HepG2 (cell line): ENCODE results near the gene SNX9. TPM values are rescaled to one million over a fixed set of nuclear protein-coding genes. Genes with fewer than 3 reads are reported as not detected.
A peak's percentile ranks its signal among the peaks of the same experiment; 100 is the strongest.

Experiments
- AFF4 ChIP-seq: sonication (generic); formaldehyde crosslinking; IDR thresholded peaks from 2 replicates; pipeline ENCODE4 v1.4.0; 2020; ENCODE audit warnings: missing genetic modification reagents
- ASH2L ChIP-seq: fragments of 300-600, 200-600 bp; sonication (generic); IDR thresholded peaks from 2 replicates; pipeline ENCODE4 v1.7.0; 2017; ENCODE audit warnings: low read depth, mild to moderate bottlenecking, moderate library complexity, mixed read lengths, low read length; ENCODE audit not compliant: insufficient read length
- BHLHE40 ChIP-seq: IDR thresholded peaks from 2 replicates; pipeline ENCODE4 v1.6.1; 2011; ENCODE audit warnings: low read length, improper control_type of control experiment
- CHCHD3 ChIP-seq: sonication (generic); formaldehyde crosslinking; IDR thresholded peaks from 2 replicates; pipeline ENCODE4 v1.8.0; 2022; ENCODE audit warnings: mild to moderate bottlenecking, missing genetic modification reagents, moderate library complexity
- ELF3 ChIP-seq: IDR thresholded peaks from 2 replicates; pipeline ENCODE4 v1.6.1; 2016; ENCODE audit warnings: missing genetic modification reagents, missing compliant biosample characterization
- FOXM1 ChIP-seq: sonication (generic); formaldehyde crosslinking; IDR thresholded peaks from 2 replicates; pipeline ENCODE4 v1.5.0; 2020; ENCODE audit warnings: missing genetic modification reagents
- MED8 ChIP-seq: sonication (generic); formaldehyde crosslinking; IDR thresholded peaks from 2 replicates; pipeline ENCODE4 v1.8.1; 2023; ENCODE audit warnings: mild to moderate bottlenecking, missing genetic modification reagents; ENCODE audit not compliant: insufficient replicate concordance
- MYPOP ChIP-seq: sonication (generic); formaldehyde crosslinking; IDR thresholded peaks from 2 replicates; pipeline ENCODE4 v1.8.1; 2023; ENCODE audit warnings: mild to moderate bottlenecking, moderate library complexity, missing genetic modification reagents
- NFKB2 ChIP-seq: sonication (generic); formaldehyde crosslinking; IDR thresholded peaks from 2 replicates; pipeline ENCODE4 v1.4.0; 2020; ENCODE audit warnings: missing genetic modification reagents, borderline replicate concordance
- RBM39 ChIP-seq: fragments of 200-400 bp; formaldehyde crosslinking; IDR thresholded peaks from one replicate; pipeline ENCODE4 v1.6.1; 2018; ENCODE audit warnings: antibody characterized with exemption, mild to moderate bottlenecking, low read depth, low read length; ENCODE audit not compliant: poor library complexity, severe bottlenecking
- RNF2 ChIP-seq: fragments of 450-650 bp; conservative IDR thresholded peaks from 2 replicates; pipeline ENCODE4 v1.6.1; 2016; ENCODE audit warnings: low read depth
- ZBTB10 ChIP-seq: sonication (generic); formaldehyde crosslinking; IDR thresholded peaks from 2 replicates; pipeline ENCODE4 v1.4.0; 2020; ENCODE audit warnings: missing genetic modification reagents, borderline replicate concordance
- ZBTB37 ChIP-seq: sonication (generic); formaldehyde crosslinking; IDR thresholded peaks from 2 replicates; pipeline ENCODE4 v1.4.0; 2020; ENCODE audit warnings: mild to moderate bottlenecking, missing genetic modification reagents
- ZNF317 ChIP-seq: sonication (generic); formaldehyde crosslinking; IDR thresholded peaks from 2 replicates; pipeline ENCODE4 v1.5.0; 2020; ENCODE audit warnings: mild to moderate bottlenecking, missing genetic modification reagents
- ZNF446 ChIP-seq: sonication (generic); formaldehyde crosslinking; IDR thresholded peaks from 2 replicates; pipeline ENCODE4 v1.5.0; 2020; ENCODE audit warnings: mild to moderate bottlenecking, missing genetic modification reagents
- ZNF577 ChIP-seq: sonication (generic); formaldehyde crosslinking; IDR thresholded peaks from 2 replicates; pipeline ENCODE4 v1.4.0; 2020; ENCODE audit warnings: mild to moderate bottlenecking, low read depth, missing genetic modification reagents, borderline replicate concordance
- ZNF644 ChIP-seq: IDR thresholded peaks from 2 replicates; pipeline ENCODE4 v1.6.1; 2016; ENCODE audit warnings: low read depth
- ZNF672 ChIP-seq: sonication (generic); formaldehyde crosslinking; IDR thresholded peaks from 2 replicates; pipeline ENCODE4 v1.8.1; 2022; ENCODE audit warnings: missing genetic modification reagents
- polyA plus RNA-seq, 8 experiments: library from polyadenylated mRNA; depleted of rRNA in 3 of 8; stranded (reverse) in 7 of 8; unstranded in 1 of 8; fragments of >200 nt; fragmentation: Illumina TruSeq in 4 of 8; extraction: Trizol in 4 of 8; gene quantifications; 2 replicates each; pipeline versions ENCODE4 v1.2.1 to v1.2.3, GENCODE V29; 2011 to 2016; ENCODE audit warnings: low read depth in 4 of 8, missing spikeins in 1 of 8, mixed read lengths in 1 of 8; ENCODE audit not compliant: insufficient read depth in 1 of 8
- total RNA-seq, 5 experiments: library from RNA; depleted of rRNA; stranded (reverse); fragments of >200 nt; fragmentation: Illumina TruSeq; extraction: Trizol; gene quantifications; 2 replicates each; pipeline ENCODE4 v1.2.3, GENCODE V29; 2016; ENCODE audit warnings: low read depth in 1 of 5

The SNX9 gene
- total and polyA plus RNA-seq, 2 of the 13 experiments (the other 11 are each of a cell fraction or from before 2014, with no cell fraction given), result 21.9 to 36.0 TPM

GRCh38 chr6:157982102-157982562, 159.1 kb downstream of the SNX9 start (continued):
- TF ChIP-seq MYPOP (CRISPR knock-in tag), result peak; percentile 19; the same call in 1 of the 2 replicates
- no peak for TF ChIP-seq ZNF644 (CRISPR knock-in tag)
- peak; percentile 33; the same call in 1 of the 2 replicates for TF ChIP-seq ZNF577 (CRISPR knock-in tag)
- no peak for TF ChIP-seq RBM39
- 0 out of 2 replicates have a peak, but pooled peaks have one; percentile 30 for TF ChIP-seq ZBTB37 (CRISPR knock-in tag)
- TF ChIP-seq FOXM1 (CRISPR knock-in tag), result 0 out of 2 replicates have a peak, but pooled peaks have one; percentile 2
- peak; percentile 31 for TF ChIP-seq MED8 (CRISPR knock-in tag)
- 0 out of 2 replicates have a peak, but pooled peaks have one; percentile 24 for TF ChIP-seq RNF2
- peak; percentile 19; the same call in 1 of the 2 replicates for TF ChIP-seq ZNF317 (CRISPR knock-in tag)
- 0 out of 2 replicates have a peak, but pooled peaks have one; percentile 9 for TF ChIP-seq ZBTB10 (CRISPR knock-in tag)
- no peak; the same call in 1 of the 2 replicates for TF ChIP-seq ZNF672 (CRISPR knock-in tag)
- 0 out of 2 replicates have a peak, but pooled peaks have one; percentile 12 for TF ChIP-seq NFKB2 (CRISPR knock-in tag)
- TF ChIP-seq ZNF446 (CRISPR knock-in tag), result peak; percentile 20; the same call in 1 of the 2 replicates
- TF ChIP-seq CHCHD3 (CRISPR knock-in tag), result peak; percentile 69; the same call in 1 of the 2 replicates
- 0 out of 2 replicates have a peak, but pooled peaks have one; percentile 0 for TF ChIP-seq ELF3 (CRISPR knock-in tag)
- 0 out of 2 replicates have a peak, but pooled peaks have one; percentile 15 for TF ChIP-seq BHLHE40
- no peak for TF ChIP-seq AFF4
- peak; percentile 10 for TF ChIP-seq ASH2L
